Duodenal mucosa (tissue), 2 donors: ENCODE results near the gene ALK.

ENCODE experiments used
- H3K27ac ChIP-seq: one replicate; pipeline ENCODE4 v1.7.0; 2013; ENCODE audit warnings: low read depth, low read length
- H3K27me3 ChIP-seq, 2 donors: one replicate each; pipeline ENCODE4 v1.7.0; 2013; ENCODE audit warnings: low read length in 2 of 2, control low read depth in 1 of 2; ENCODE audit not compliant: insufficient read depth in 2 of 2, control insufficient read depth in 1 of 2
- H3K36me3 ChIP-seq, 2 donors: one replicate each; pipeline ENCODE4 v1.7.0; 2013; ENCODE audit warnings: low read length in 2 of 2, control low read depth in 1 of 2; ENCODE audit not compliant: insufficient read depth in 2 of 2, control insufficient read depth in 1 of 2
- H3K4me1 ChIP-seq, 2 donors: one replicate each; pipeline ENCODE4 v1.7.0; 2013; ENCODE audit warnings: low read length in 2 of 2, control low read depth in 1 of 2; ENCODE audit not compliant: insufficient read depth in 2 of 2, control insufficient read depth in 1 of 2
- H3K4me3 ChIP-seq, 2 donors: one replicate each; pipeline ENCODE4 v1.7.0; 2013; ENCODE audit warnings: low read length in 2 of 2, low read depth in 1 of 2
- H3K9ac ChIP-seq, 2 donors: one replicate each; pipeline ENCODE4 v1.7.0; 2013; ENCODE audit warnings: low read length in 2 of 2, low read depth in 1 of 2
- H3K9me3 ChIP-seq, 2 donors: one replicate each; pipeline ENCODE4 v1.7.0; 2013; ENCODE audit warnings: low read length in 2 of 2, control low read depth in 1 of 2; ENCODE audit not compliant: control insufficient read depth in 1 of 2

ALK gene

DNA sequence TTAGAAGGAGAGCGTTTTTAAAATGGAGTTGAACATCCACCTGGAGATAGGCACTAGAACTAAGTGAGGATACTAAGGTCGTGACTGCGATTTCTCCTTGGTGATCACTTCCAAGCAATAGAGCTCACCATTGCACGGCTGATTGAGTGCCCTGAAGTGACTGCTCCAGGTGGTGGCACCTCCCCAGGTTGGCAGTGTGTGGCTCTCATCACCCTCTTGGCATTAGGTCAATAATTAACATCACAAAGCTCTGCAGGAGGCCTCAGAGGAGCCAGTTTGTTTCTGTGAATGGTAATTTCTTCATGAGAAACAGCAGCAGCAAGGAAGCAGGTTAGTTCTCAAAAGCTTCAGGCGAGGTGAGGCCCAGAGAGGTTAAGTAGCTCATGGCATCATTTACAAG is 546.6 kb downstream of the ALK start:
- Histone ChIP-seq H3K36me3 (no peaks in the 10 kb centered on the region), H3K4me1 (peaks cover 16 to 33% of the 10 kb centered on the region in 2 donors), H3K27ac (no peak overlapping the region), H3K9ac (no peak overlapping the region), H3K4me3 (no peak overlapping the region), H3K27me3 (no peaks in the 10 kb centered on the region), H3K9me3 (no peaks in the 10 kb centered on the region)

- H3K27ac ChIP-seq: no peak overlapping the region
Observed at GRCh38 chr2:29373870-29374269, 547.5 kb downstream of the ALK start.

GRCh38 chr2:29372185-29372584 is 549.2 kb downstream of the ALK start:
- H3K27me3 ChIP-seq: no peaks in the 10 kb centered on the region
- peaks cover 16 to 33% of the 10 kb centered on the region in 2 donors for H3K4me1 ChIP-seq
- no peaks in the 10 kb centered on the region for H3K36me3 ChIP-seq
- no peak overlapping the region for H3K4me3 ChIP-seq
- no peak overlapping the region for H3K27ac ChIP-seq
- no peak overlapping the region for H3K9ac ChIP-seq
- H3K9me3 ChIP-seq: no peaks in the 10 kb centered on the region

More at GRCh38 chr2:29373870-29374269, 547.5 kb downstream of the ALK start:
- Histone ChIP-seq H3K4me3 (no peak overlapping the region), H3K4me1 (peaks cover 16 to 33% of the 10 kb centered on the region in 2 donors), H3K27me3 (no peaks in the 10 kb centered on the region), H3K9ac (no peak overlapping the region), H3K9me3 (no peaks in the 10 kb centered on the region), H3K36me3 (no peaks in the 10 kb centered on the region)

- Histone ChIP-seq H3K4me3 (peak overlapping the region; percentile 5 to 29), H3K9ac (no peak overlapping the region), H3K27ac (no peak overlapping the region), H3K36me3 (no peaks in the 10 kb centered on the region), H3K27me3 (no peaks in the 10 kb centered on the region), H3K9me3 (no peaks in the 10 kb centered on the region), H3K4me1 (peaks cover 16 to 33% of the 10 kb centered on the region in 2 donors)
Observed at GRCh38 chr2:29370581-29371125, 550.7 kb downstream of the ALK start.

- H3K4me1 ChIP-seq: peaks cover 16 to 33% of the 10 kb centered on the region in 2 donors
- H3K9me3 ChIP-seq: no peaks in the 10 kb centered on the region
- H3K4me3 ChIP-seq: peak overlapping the region in 1 of 2 donors; percentile 29
- H3K36me3 ChIP-seq: no peaks in the 10 kb centered on the region
- no peak overlapping the region for H3K9ac ChIP-seq
- H3K27ac ChIP-seq: no peak overlapping the region
- no peaks in the 10 kb centered on the region for H3K27me3 ChIP-seq
Observed at GRCh38 chr2:29370173-29370572, 551.2 kb downstream of the ALK start.

DNA sequence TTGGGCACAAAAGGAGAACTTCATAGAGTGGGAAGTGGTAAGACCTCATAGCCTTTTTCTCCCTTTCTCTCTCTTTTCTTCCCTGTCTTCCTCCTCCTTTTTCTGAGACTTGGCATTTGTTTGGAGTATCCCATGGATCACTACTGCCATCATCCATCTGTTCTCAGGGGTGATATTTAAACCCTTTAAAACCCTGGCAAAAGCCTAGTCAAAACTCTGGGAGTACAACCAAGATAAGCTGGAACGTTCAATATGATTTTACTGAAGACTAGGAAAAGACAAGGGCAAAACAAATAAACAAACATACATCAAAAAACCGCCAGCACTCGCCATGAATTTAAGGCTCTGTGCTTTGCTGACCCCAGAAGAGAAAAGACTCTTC is 552.7 kb downstream of the ALK start:
- H3K9me3 ChIP-seq: no peaks in the 10 kb centered on the region
- H3K4me1 ChIP-seq: peaks cover 16 to 23% of the 10 kb centered on the region in 2 donors
- no peaks in the 10 kb centered on the region for H3K27me3 ChIP-seq
- H3K9ac ChIP-seq: no peak overlapping the region
- no peak overlapping the region for H3K27ac ChIP-seq
- H3K36me3 ChIP-seq: no peaks in the 10 kb centered on the region
- H3K4me3 ChIP-seq: no peak overlapping the region

DNA sequence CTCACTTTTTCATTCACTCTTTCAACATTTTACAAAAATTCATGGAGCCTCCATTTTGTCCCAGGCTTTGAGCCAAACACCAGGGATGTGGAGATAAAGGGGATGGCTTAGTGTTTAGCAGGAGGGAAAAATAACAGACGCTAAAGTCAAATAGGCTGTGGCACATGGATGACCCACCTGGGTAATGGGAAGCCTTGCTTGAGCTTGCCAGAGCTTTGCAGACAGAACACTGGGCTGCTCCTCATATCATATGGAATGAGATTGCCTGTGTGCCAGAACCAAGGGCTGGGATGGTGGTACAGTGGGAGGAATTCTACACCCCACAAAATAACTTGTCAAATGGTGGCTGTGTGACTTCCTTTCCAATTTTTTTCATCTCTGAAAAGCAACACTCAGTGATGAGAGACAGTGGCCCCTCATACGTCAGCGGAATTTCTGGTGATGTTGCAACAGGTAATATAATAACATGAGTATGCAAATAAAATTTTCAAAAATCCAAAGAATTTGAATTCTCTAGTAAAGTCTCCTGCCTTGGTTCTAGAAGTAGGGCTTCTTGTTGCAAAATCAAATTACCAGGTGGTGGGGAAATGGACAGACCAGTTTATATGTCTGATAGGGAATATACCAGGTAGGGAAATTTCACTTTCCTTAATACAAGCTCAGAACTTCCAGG is 553.3 kb downstream of the ALK start:
- Histone ChIP-seq H3K9me3 (no peaks in the 10 kb centered on the region), H3K27ac (no peak overlapping the region), H3K9ac (no peak overlapping the region), H3K4me3 (no peak overlapping the region), H3K36me3 (no peaks in the 10 kb centered on the region), H3K4me1 (peaks cover 16 to 22% of the 10 kb centered on the region in 2 donors), H3K27me3 (no peaks in the 10 kb centered on the region)

DNA sequence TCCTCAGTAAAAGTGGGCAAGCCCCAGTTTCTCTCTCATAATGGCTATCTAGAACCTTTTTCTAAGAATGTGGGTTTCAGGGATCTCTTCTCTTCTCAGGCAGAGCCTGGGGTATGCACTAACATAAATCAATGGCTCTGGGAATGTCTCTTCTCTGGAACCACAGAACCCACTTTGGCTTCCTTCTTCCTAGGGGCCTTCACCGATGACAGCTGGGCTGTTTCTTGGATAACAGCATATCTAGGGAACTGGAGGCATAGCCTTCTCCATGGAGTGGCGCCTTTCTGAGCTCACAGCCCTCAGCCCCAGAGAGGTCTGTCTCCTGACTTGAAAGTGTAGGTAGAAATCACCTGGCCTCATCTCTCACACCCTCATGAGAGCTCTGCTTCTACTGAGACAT is 558.3 kb downstream of the ALK start:
- Histone ChIP-seq H3K27me3 (no peaks in the 10 kb centered on the region), H3K4me3 (no peak overlapping the region), H3K4me1 (peaks cover 0 to 7% of the 10 kb centered on the region in 2 donors), H3K9ac (no peak overlapping the region), H3K9me3 (no peaks in the 10 kb centered on the region), H3K27ac (no peak overlapping the region), H3K36me3 (no peaks in the 10 kb centered on the region)

GRCh38 chr2:29361231-29361630 is 560.2 kb downstream of the ALK start:
- Histone ChIP-seq H3K9ac (no peak overlapping the region), H3K27me3 (no peaks in the 10 kb centered on the region), H3K4me3 (no peak overlapping the region), H3K9me3 (no peaks in the 10 kb centered on the region), H3K36me3 (no peaks in the 10 kb centered on the region), H3K27ac (no peak overlapping the region), H3K4me1 (peaks cover 0 to 7% of the 10 kb centered on the region in 2 donors)

DNA sequence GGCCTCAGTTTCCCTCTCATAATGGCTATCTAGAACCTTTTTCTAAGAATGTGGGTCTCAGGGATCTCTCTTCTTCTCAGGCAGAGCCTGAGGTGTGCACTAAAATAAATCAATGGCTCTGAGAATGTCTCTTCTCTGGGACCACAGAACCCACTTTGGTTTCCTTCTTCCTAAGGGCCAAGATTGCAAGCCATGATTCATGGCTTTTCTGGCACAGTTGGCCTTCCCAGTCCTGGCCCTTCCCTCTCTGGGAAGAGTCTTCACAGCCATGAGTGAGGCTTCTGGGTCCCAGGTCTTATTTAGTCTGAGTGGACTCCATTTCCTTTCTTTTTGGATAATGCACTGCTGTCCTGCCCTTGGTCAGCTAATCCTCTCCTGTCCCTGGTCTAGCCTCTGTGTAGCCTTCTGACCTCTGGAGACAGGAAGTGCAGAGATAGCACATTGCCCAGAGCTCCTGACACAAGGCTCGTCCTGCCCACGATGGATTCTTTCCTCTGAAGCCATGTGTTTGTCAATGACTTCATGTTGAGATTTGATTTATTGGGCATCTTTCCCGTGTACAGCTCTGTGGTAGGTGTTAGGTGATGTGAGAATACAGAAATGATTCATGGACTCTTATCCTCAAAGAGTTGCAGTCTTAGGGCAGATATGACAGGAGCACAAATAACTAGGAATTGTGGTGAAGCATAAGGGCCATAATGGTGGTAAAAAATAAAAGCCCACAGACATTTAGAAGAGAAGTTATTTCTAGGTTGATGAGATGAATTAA is 561.2 kb downstream of the ALK start:
- Histone ChIP-seq H3K9ac (no peak overlapping the region), H3K4me1 (peaks cover 0 to 7% of the 10 kb centered on the region in 2 donors), H3K4me3 (no peak overlapping the region), H3K27ac (no peak overlapping the region), H3K36me3 (no peaks in the 10 kb centered on the region), H3K27me3 (no peaks in the 10 kb centered on the region), H3K9me3 (no peaks in the 10 kb centered on the region)
